ENCODE measurements around the gene SAP30BP.

Gene SAP30BP

GRCh38 chr17:75724016-75725003, 57.2 kb downstream of the SAP30BP start:
- peaks cover 4% of the 10 kb centered on the region for H3K4me1 ChIP-seq (ENCODE audit: low read depth, poor library complexity, severe bottlenecking)
- no peak overlapping the region for H3K27ac ChIP-seq
- no peak overlapping the region for H3K9ac ChIP-seq
- H4K20me1 ChIP-seq (ENCODE audit: insufficient read depth): no peaks in the 10 kb centered on the region
- H3K79me2 ChIP-seq (ENCODE audit: insufficient read depth, low read depth): no peaks in the 10 kb centered on the region
- H3K4me3 ChIP-seq (IDR thresholded peaks at IDR 0.05; ENCODE audit: insufficient read depth, low read depth, low read length): no peak overlapping the region
- H3K4me2 ChIP-seq: no peak overlapping the region
- H3K27me3 ChIP-seq (ENCODE audit: insufficient read depth, low read depth): peaks cover 62% of the 10 kb centered on the region
- H2AFZ ChIP-seq (ENCODE audit: low read depth): no peak overlapping the region
- no peaks in the 10 kb centered on the region for H3K36me3 ChIP-seq (ENCODE audit: insufficient read depth)
- no peak for TF ChIP-seq CTCF (conservative IDR thresholded peaks at IDR 0.05; ENCODE audit: low read depth, low read length)

GRCh38 chr17:75725504-75725903, 58.4 kb downstream of the SAP30BP start:
- no peak overlapping the region for H3K27ac ChIP-seq
- no peak overlapping the region for H3K9ac ChIP-seq
- H3K4me3 ChIP-seq (IDR thresholded peaks at IDR 0.05; ENCODE audit: insufficient read depth, low read depth, low read length): no peak overlapping the region
- no peak overlapping the region for H3K4me2 ChIP-seq
- H2AFZ ChIP-seq (ENCODE audit: low read depth): no peak overlapping the region
- H3K79me2 ChIP-seq (ENCODE audit: insufficient read depth, low read depth): no peaks in the 10 kb centered on the region
- TF ChIP-seq CTCF (conservative IDR thresholded peaks at IDR 0.05; ENCODE audit: low read depth, low read length): no peak
- peaks cover 55% of the 10 kb centered on the region for H3K27me3 ChIP-seq (ENCODE audit: insufficient read depth, low read depth)
- no peaks in the 10 kb centered on the region for H4K20me1 ChIP-seq (ENCODE audit: insufficient read depth)
- peaks cover 3% of the 10 kb centered on the region for H3K4me1 ChIP-seq (ENCODE audit: low read depth, poor library complexity, severe bottlenecking)
- H3K36me3 ChIP-seq (ENCODE audit: insufficient read depth): no peaks in the 10 kb centered on the region

DNA sequence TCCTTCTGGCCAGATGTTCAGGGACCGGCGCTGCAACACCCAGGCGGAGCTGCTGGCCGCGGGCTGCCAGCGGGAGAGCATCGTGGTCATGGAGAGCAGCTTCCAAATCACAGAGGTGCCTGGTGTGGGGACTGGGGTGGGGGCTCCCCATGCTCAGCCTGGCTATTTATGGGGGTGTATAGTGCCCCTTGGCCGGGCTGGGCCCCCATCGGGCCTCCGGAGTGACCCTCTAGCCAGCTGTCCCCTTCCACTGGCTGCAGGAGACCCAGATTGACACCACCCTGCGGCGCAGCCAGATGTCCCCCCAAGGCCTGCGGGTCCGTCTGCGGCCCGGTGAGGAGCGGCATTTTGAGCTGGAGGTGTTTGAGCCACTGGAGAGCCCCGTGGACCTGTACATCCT, 60.3 kb downstream of the SAP30BP start:
- no peak for TF ChIP-seq CTCF (conservative IDR thresholded peaks at IDR 0.05; ENCODE audit: low read depth, low read length)

GRCh38 chr17:75729351-75729750, 62.2 kb downstream of the SAP30BP start:
- Histone ChIP-seq H3K27me3 (ENCODE audit: insufficient read depth, low read depth) (peaks cover 41% of the 10 kb centered on the region; the same call in 1 of the 2 replicates), H3K4me2 (no peak overlapping the region), H3K36me3 (ENCODE audit: insufficient read depth) (no peaks in the 10 kb centered on the region), H3K4me3 (IDR thresholded peaks at IDR 0.05; ENCODE audit: insufficient read depth, low read depth, low read length) (no peak overlapping the region), H2AFZ (ENCODE audit: low read depth) (no peak overlapping the region), H3K4me1 (ENCODE audit: low read depth, poor library complexity, severe bottlenecking) (no peaks in the 10 kb centered on the region), H3K27ac (no peak overlapping the region), H3K9ac (no peak overlapping the region), H3K79me2 (ENCODE audit: insufficient read depth, low read depth) (no peaks in the 10 kb centered on the region), H4K20me1 (ENCODE audit: insufficient read depth) (no peaks in the 10 kb centered on the region)
- no peak for TF ChIP-seq CTCF (conservative IDR thresholded peaks at IDR 0.05; ENCODE audit: low read depth, low read length)

More for the DNA sequence above, 60.3 kb downstream of the SAP30BP start:
- no peak overlapping the region for H3K4me2 ChIP-seq
- H3K4me1 ChIP-seq (ENCODE audit: low read depth, poor library complexity, severe bottlenecking): no peaks in the 10 kb centered on the region
- no peak overlapping the region for H3K9ac ChIP-seq
- H3K79me2 ChIP-seq (ENCODE audit: insufficient read depth, low read depth): no peaks in the 10 kb centered on the region
- H3K36me3 ChIP-seq (ENCODE audit: insufficient read depth): no peaks in the 10 kb centered on the region
- H4K20me1 ChIP-seq (ENCODE audit: insufficient read depth): no peaks in the 10 kb centered on the region
- H3K4me3 ChIP-seq (IDR thresholded peaks at IDR 0.05; ENCODE audit: insufficient read depth, low read depth, low read length): no peak overlapping the region
- H2AFZ ChIP-seq (ENCODE audit: low read depth): no peak overlapping the region
- H3K27ac ChIP-seq: no peak overlapping the region
- peaks cover 44% of the 10 kb centered on the region; the same call in 1 of the 2 replicates for H3K27me3 ChIP-seq (ENCODE audit: insufficient read depth, low read depth)

All from KMS-11 (cell line).